ENCODE data around the gene PRTN3. TPM values are rescaled to one million over a fixed set of nuclear protein-coding genes. Genes with fewer than 3 reads are reported as not detected.
"Not testable (repeated sequence)": the region's sequence is repeated elsewhere in the genome, so short reads cannot be mapped to it uniquely, and the experiment has no call there.

PRTN3 gene
- total RNA-seq, 2 donors from 2014 or later, result not detected

GRCh38 chr19:813219-814151 lies 27.3 kb upstream of the PRTN3 start:
- intact Hi-C loops (cut with DNase I, micrococcal nuclease), result no loop called here
- ATAC-seq (peak; percentile 10), DNase-seq (no peak)

DNA sequence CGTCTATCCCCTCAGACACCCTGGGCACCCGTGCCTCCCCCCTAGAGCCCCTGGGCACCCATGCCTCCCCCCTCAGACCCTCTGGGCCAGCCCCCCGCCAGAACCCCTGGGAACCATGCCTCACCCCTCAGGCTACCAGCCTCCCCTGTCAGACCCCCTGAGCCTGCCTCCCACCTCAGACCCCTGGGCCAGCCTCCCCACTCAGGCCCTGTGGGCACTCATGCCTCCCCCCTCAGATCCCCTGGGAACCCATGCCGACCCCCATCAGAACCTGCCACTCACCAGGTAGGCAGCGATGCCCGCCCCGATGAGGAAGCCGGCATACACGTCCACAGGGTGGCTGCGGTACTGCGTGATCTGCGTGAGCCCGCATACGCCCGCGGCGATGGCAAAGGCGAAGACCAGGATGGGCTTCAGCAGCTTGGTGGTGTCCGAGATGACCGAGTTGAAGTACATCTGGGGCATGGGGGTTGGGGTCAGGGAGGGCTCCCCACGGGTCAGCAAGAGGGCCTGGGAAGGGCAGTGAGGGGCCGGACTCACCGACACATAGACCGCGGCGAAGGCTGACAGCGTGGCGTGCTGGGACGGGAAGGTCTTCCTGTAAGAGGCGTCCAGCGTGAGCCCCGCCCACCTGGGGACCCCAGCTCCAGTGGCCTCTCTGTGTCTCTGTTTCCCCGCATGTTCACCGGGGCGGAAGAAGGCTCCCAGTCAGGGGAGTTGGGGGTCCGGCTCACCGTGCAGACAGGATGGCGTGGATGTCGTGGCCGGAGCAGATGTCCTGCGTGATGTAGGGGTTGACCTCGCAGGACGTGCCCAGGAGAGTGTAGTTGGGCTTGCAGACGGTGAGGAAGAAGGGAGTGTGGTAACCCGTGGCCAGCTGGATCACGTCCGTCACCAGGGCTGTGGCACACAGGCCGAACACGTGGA lies 26.4 kb upstream of the PRTN3 start:
- intact Hi-C loops (cut with DNase I, micrococcal nuclease), result no loop called here
- no peak for DNase-seq
- ATAC-seq, result peak; percentile 11

DNA sequence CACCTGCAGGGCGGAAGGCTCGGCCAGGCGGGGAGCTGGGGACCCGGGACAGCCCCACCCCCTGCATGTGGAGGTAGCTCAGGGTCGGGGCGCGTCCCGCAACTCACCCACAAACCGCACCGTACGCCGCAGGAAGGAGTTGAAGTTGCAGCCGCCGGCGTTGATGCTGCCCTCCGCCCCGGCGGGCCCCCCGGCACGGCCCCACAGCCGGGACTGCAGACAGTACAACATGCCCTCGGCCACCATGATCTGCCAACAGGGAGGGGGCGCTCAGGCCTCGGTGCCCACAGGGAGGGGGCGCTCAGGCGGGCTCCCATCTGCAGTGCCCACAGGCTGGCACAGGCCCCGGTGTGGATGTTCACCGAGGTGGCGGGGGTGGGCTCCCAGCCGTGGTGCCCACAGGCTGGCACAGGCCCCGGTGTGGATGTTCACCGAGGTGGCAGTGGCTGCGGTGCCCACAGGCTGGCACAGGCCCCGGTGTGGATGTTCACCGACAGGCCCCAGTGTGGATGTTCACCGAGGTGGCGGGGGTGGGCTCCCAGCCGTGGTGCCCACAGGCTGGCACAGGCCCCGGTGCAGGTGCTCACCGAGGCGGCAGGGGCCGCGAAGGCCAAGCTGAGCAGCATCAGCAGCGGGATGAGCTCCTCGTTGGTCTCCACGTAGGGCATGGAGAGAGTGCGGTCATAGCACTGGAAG lies 25.6 kb upstream of the PRTN3 start:
- DNase-seq (no peak), ATAC-seq (peak; percentile 5)
- intact Hi-C loops (cut with DNase I, micrococcal nuclease), result no loop called here

GRCh38 chr19:815775-816499 lies 24.9 kb upstream of the PRTN3 start:
- no peak for DNase-seq
- ATAC-seq, result no peak
- intact Hi-C loops (cut with DNase I, micrococcal nuclease), result no loop called here

DNA sequence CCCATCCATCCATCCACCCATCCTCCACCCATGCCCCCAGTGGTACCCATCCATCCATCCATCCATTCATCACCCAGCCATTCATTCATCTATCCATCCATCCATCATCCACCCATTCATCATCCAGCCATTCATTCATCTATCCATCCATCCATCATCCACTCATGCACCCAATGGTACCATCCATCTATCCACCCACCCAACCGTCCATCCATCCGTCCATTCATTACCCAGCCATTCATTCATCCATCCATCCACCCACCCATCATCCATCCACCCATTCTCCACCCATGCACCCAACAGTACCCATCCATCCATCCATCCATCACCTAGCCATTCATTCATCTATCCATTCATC lies 24.3 kb upstream of the PRTN3 start:
- intact Hi-C loops (cut with DNase I, micrococcal nuclease), result no loop called here
- no peak for ATAC-seq
- DNase-seq, result no peak

- ATAC-seq; DNase-seq; intact Hi-C loops (cut with DNase I, micrococcal nuclease): not testable (repeated sequence)
These were observed 20.6 kb upstream of the PRTN3 start for GRCh38 chr19:820212-820611.

DNA sequence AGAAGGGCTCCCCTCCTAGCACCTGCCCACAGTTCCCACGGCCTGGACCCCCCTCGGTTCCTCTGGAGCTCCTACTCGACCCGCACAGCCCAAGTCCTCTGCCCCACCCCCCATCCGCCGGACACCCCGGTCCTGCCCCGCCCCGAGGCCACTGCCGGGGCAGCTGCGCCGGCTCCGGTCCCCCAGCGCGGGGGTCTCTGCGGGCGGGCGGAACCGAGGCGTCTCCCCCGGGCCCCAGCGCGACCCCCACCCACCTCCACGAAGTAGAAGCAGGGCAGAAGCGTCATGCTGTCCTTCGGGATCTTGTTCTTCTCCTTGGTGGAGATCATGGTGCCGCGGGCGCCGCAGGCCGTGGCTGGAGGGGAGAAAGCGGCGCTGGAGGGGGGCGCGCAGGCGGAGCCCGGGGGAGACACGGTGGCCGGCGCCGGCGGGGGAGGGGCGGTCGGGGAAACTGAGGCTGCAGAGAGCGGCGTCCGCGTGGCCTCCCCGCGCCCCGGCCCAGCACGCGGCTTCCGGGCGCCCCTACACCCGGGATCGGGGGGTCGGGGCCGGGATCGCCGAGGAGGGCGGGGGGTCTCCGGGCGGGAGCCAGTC lies 19.5 kb upstream of the PRTN3 start:
- DNase-seq, result no peak
- intact Hi-C loops (cut with DNase I, micrococcal nuclease), result no loop called here
- no peak for ATAC-seq

DNA sequence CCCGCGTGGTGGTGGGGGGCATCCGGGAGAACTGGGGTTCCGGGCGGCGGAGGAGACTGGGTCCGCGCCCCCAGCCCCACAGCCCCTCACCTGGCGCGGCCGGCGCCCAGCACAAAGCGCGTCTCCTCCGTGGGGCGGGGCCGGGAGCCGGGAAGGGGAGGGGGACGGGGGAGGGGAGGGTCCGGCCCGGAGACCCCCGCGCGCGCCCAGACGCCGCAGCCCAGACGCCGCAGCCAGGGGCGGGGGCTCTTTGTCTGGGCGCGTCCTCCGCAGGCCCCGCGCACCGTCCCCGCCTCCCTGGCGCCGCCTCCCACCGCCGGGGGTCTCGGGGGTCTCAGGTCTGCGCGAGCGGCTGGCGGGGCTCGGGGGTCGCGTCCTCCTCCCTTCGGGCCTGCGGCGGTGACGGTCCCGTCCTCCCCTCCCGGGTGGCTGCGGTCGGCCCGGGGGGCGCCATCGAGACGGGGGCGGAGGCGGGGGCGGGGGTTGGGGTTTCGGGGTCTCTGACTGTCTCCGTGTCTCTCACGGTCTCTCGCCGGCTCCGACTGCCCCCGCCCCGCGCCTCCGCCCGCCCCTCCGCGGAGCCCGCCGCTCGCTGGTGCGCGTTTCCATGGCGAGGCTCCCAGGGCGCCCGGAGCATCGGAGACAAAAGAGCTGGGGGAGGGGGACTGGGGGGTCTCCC lies 18.8 kb upstream of the PRTN3 start, which contains the start of gene PLPPR3:
TSS of gene PLPPR3 (minus strand) at position 131 of the 679 bp plus-strand sequence. CDS start 396 bp downstream, outside the sequence.
- intact Hi-C loops (cut with DNase I, micrococcal nuclease), result no loop called here
- no peak for DNase-seq
- ATAC-seq, result no peak

- ATAC-seq, result peak; percentile 66
- DNase-seq, result no peak
These were observed 17.2 kb upstream of the PRTN3 start for GRCh38 chr19:823565-824121.

GRCh38 chr19:824885-825284 lies 15.9 kb upstream of the PRTN3 start:
- intact Hi-C loops (cut with DNase I, micrococcal nuclease), result no loop called here
- no peak for ATAC-seq

More at GRCh38 chr19:823565-824121, 17.2 kb upstream of the PRTN3 start:
- intact Hi-C loops (cut with DNase I, micrococcal nuclease), result no loop called here

GRCh38 chr19:825897-826644 lies 14.7 kb upstream of the PRTN3 start:
- intact Hi-C loops (cut with DNase I, micrococcal nuclease), result no loop called here
- ATAC-seq, result no peak

More at GRCh38 chr19:824885-825284, 15.9 kb upstream of the PRTN3 start:
- DNase-seq, result no peak

DNA sequence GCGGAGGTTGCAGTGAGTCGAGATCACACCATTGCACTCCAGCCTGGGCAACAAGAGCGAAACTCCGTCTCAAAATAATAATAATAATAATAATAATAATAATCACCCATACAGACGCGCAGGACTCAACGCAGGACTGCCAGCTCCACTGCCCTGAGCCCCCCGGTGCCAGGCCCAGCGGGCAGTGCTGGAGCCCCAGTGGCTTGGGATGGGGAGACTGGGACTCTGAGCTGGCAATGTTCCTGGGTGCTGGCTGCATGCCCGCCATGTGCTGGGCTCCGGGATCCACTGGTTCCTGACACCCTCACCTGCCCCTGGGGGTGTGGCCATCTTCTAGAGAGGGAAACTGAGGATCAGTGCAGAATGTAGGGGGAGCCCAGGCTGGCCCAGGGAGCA lies 13.5 kb upstream of the PRTN3 start:
- intact Hi-C loops (cut with DNase I, micrococcal nuclease), result no loop called here
- DNase-seq (no peak), ATAC-seq (no peak)

More at GRCh38 chr19:825897-826644, 14.7 kb upstream of the PRTN3 start:
- no peak for DNase-seq

- DNase-seq (peak; percentile 43 to 49), ATAC-seq (peak; percentile 85)
These were observed 13.0 kb upstream of the PRTN3 start, which contains the start of gene AZU1 for GRCh38 chr19:827710-828321. Gene AZU1 (plus strand): TSS chr19:827837. CDS start chr19:827847, 10 bp downstream.

DNA sequence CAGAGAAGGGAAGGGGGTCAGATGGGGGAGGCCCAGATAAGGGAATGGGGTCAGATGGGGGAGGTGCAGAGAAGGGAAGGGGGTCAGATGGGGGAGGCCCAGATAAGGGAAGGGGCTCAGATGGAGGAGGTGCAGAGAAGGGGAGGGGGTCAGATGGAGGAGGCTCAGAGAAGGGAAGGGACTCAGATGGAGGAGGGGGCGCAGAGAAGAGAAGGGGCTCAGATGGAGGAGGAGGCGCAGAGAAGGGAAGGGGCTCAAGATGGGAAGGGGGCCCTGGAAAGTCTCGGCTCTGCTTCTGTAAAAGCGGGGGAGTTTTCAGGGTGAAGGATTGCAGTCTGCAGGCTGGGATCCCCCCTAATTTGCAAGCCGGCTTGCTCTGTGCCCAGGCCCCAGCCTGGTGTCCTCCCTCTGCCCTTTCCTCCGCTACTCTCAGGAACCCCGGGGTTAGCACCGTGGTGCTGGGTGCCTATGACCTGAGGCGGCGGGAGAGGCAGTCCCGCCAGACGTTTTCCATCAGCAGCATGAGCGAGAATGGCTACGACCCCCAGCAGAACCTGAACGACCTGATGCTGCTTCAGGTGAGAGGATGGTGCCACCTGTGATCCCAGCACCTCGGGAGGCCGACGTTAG lies 11.6 kb upstream of the PRTN3 start:
- ATAC-seq (no peak), DNase-seq (no peak)
- intact Hi-C loops (cut with DNase I, micrococcal nuclease), result no loop called here

More at GRCh38 chr19:827710-828321, 13.0 kb upstream of the PRTN3 start, which contains the start of gene AZU1:
- intact Hi-C loops (cut with DNase I, micrococcal nuclease), result no loop called here
